ENCODE measurements around the gene RNASEH2B.

Gene RNASEH2B

GRCh38 chr13:50994651-50995050, 85.1 kb downstream of the RNASEH2B start:
- 70 to 74% methylated on average over 9 of the region's 9 CpGs for WGBS, 2 experiments (ENCODE audit: insufficient coverage in 2 of 2)
- Histone ChIP-seq H3K27ac (ENCODE audit: low read depth, low read length, severe bottlenecking) (no peak overlapping the region), H3K4me1 (ENCODE audit: control insufficient read depth, insufficient read depth, low read length, poor library complexity, severe bottlenecking) (peaks cover 3% of the 10 kb centered on the region), H3K4me3 (ENCODE audit: extremely low read depth, insufficient read depth, low read length, poor library complexity, severe bottlenecking) (no peak overlapping the region), H3K9me3 (ENCODE audit: control insufficient read depth, low read length) (no peaks in the 10 kb centered on the region), H3K36me3 (ENCODE audit: control insufficient read depth, insufficient read depth, low read length) (no peaks in the 10 kb centered on the region)

- WGBS, 2 experiments (ENCODE audit: insufficient coverage in 2 of 2), result 82 to 83% methylated on average over 1 of the region's 4 CpGs
- no peak overlapping the region for H3K27ac ChIP-seq (ENCODE audit: low read depth, low read length, severe bottlenecking)
- no peaks in the 10 kb centered on the region for H3K9me3 ChIP-seq (ENCODE audit: control insufficient read depth, low read length)
- H3K36me3 ChIP-seq (ENCODE audit: control insufficient read depth, insufficient read depth, low read length), result no peaks in the 10 kb centered on the region
- H3K4me3 ChIP-seq (ENCODE audit: extremely low read depth, insufficient read depth, low read length, poor library complexity, severe bottlenecking), result no peak overlapping the region
- H3K4me1 ChIP-seq (ENCODE audit: control insufficient read depth, insufficient read depth, low read length, poor library complexity, severe bottlenecking), result peaks cover 3% of the 10 kb centered on the region
Observed at GRCh38 chr13:50995854-50996253, 86.3 kb downstream of the RNASEH2B start.

- Histone ChIP-seq H3K36me3 (ENCODE audit: control insufficient read depth, insufficient read depth, low read length) (no peaks in the 10 kb centered on the region), H3K4me3 (ENCODE audit: extremely low read depth, insufficient read depth, low read length, poor library complexity, severe bottlenecking) (no peak overlapping the region), H3K4me1 (ENCODE audit: control insufficient read depth, insufficient read depth, low read length, poor library complexity, severe bottlenecking) (peaks cover 3% of the 10 kb centered on the region), H3K27ac (ENCODE audit: low read depth, low read length, severe bottlenecking) (no peak overlapping the region), H3K9me3 (ENCODE audit: control insufficient read depth, low read length) (no peaks in the 10 kb centered on the region)
- WGBS, 2 experiments (ENCODE audit: insufficient coverage in 2 of 2), result 89 to 93% methylated on average over 2 of the region's 3 CpGs
Observed at GRCh38 chr13:50998326-50998725, 88.7 kb downstream of the RNASEH2B start.

- Histone ChIP-seq H3K27ac (ENCODE audit: low read depth, low read length, severe bottlenecking) (no peak overlapping the region), H3K36me3 (ENCODE audit: control insufficient read depth, insufficient read depth, low read length) (no peaks in the 10 kb centered on the region), H3K4me3 (ENCODE audit: extremely low read depth, insufficient read depth, low read length, poor library complexity, severe bottlenecking) (no peak overlapping the region), H3K9me3 (ENCODE audit: control insufficient read depth, low read length) (no peaks in the 10 kb centered on the region), H3K4me1 (ENCODE audit: control insufficient read depth, insufficient read depth, low read length, poor library complexity, severe bottlenecking) (peaks cover 3% of the 10 kb centered on the region)
- 89 to 95% methylated on average over 6 to 7 of the region's 7 CpGs for whole genome bisulfite sequencing, 2 experiments (ENCODE audit: insufficient coverage in 2 of 2)
Observed at GRCh38 chr13:50999641-51000040, 90.0 kb downstream of the RNASEH2B start.

DNA sequence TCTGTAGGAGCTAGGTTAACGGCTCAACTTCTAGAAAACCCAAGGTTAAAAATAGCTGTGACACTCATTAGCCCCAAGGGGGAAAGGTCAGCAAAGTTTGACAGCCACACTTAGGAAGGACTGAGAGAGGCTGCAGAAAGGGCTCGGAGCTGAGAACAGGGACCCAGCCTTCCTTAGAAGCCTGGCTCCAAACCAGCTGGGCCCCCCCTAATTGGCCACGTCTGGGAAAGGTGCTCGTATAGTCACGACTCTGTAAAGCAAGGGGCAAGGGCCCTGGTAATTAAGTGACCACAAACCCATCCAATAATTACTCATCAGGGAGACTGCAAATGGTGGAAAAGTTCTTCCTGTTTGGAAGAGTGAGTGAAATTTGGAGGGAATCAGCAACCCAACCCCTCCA, 90.5 kb downstream of the RNASEH2B start:
- H3K4me1 ChIP-seq (ENCODE audit: control insufficient read depth, insufficient read depth, low read length, poor library complexity, severe bottlenecking), result peaks cover 5% of the 10 kb centered on the region
- no peak overlapping the region for H3K4me3 ChIP-seq (ENCODE audit: extremely low read depth, insufficient read depth, low read length, poor library complexity, severe bottlenecking)
- H3K9me3 ChIP-seq (ENCODE audit: control insufficient read depth, low read length), result no peaks in the 10 kb centered on the region
- WGBS, 2 experiments (ENCODE audit: insufficient coverage in 2 of 2), result 66 to 68% methylated on average over 3 to 4 of the region's 5 CpGs
- no peaks in the 10 kb centered on the region for H3K36me3 ChIP-seq (ENCODE audit: control insufficient read depth, insufficient read depth, low read length)
- no peak overlapping the region for H3K27ac ChIP-seq (ENCODE audit: low read depth, low read length, severe bottlenecking)

DNA sequence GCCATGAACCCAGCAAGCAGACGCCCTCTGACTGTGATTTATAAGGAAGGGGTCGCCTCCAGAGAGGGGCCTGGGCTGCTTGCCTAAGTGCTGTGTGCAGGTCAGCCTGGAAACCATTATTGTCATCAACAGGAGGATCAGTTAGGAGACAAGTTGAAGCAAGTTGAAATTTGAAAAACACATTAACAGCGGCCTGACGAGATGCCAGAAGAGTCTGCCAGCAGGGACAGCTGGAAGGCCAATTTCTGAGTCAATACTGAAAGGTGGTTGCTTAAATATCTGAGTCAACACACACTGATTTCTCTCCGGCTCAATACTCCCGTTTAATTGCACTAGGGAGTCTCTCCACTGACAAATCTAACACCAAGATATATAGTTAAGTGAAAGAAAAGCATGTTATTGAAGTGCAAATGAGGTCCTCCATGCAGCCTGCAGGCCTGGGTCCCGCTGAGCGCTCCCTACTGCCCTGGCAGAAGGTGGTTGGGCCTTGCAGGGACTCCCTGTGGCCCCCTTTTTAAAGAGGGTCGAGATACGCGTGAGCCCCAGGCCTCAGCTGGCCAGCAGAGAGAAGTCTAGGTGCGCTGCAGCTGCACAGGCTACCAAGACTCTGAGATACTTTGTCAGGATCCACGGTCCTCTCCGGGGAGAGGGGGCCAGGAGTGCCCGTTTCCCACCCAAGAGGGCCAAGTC, 91.1 kb downstream of the RNASEH2B start:
- H3K27ac ChIP-seq (ENCODE audit: low read depth, low read length, severe bottlenecking), result no peak overlapping the region
- H3K4me1 ChIP-seq (ENCODE audit: control insufficient read depth, insufficient read depth, low read length, poor library complexity, severe bottlenecking), result peaks cover 3% of the 10 kb centered on the region
- WGBS, 2 experiments (ENCODE audit: insufficient coverage in 2 of 2), result 76 to 77% methylated on average over 12 to 13 of the region's 15 CpGs
- no peaks in the 10 kb centered on the region for H3K36me3 ChIP-seq (ENCODE audit: control insufficient read depth, insufficient read depth, low read length)
- H3K4me3 ChIP-seq (ENCODE audit: extremely low read depth, insufficient read depth, low read length, poor library complexity, severe bottlenecking), result no peak overlapping the region
- no peaks in the 10 kb centered on the region for H3K9me3 ChIP-seq (ENCODE audit: control insufficient read depth, low read length)

DNA sequence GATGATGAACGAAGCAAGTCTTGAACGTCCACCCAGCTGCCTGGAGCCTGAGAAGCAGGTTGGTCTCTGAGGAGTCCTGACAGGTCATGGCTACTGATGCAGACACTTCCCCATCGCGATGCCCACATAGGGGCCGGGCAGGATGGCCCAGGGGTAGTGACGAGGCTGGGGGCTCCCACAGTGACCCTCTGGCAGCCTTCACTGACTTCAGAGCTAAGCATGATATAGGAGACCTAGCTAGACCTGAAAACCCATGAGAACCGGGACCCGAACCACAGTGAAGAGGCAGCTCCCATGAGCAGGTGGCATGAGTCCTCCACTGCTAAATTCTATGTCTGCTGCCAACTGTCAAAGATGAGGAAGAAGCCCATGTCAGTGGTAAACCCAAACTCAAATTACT, 91.7 kb downstream of the RNASEH2B start:
- Histone ChIP-seq H3K36me3 (ENCODE audit: control insufficient read depth, insufficient read depth, low read length) (no peaks in the 10 kb centered on the region), H3K9me3 (ENCODE audit: control insufficient read depth, low read length) (no peaks in the 10 kb centered on the region), H3K4me3 (ENCODE audit: extremely low read depth, insufficient read depth, low read length, poor library complexity, severe bottlenecking) (no peak overlapping the region), H3K4me1 (ENCODE audit: control insufficient read depth, insufficient read depth, low read length, poor library complexity, severe bottlenecking) (peaks cover 3% of the 10 kb centered on the region), H3K27ac (ENCODE audit: low read depth, low read length, severe bottlenecking) (no peak overlapping the region)
- 88 to 94% methylated on average over 8 of the region's 8 CpGs for WGBS, 2 experiments (ENCODE audit: insufficient coverage in 2 of 2)

DNA sequence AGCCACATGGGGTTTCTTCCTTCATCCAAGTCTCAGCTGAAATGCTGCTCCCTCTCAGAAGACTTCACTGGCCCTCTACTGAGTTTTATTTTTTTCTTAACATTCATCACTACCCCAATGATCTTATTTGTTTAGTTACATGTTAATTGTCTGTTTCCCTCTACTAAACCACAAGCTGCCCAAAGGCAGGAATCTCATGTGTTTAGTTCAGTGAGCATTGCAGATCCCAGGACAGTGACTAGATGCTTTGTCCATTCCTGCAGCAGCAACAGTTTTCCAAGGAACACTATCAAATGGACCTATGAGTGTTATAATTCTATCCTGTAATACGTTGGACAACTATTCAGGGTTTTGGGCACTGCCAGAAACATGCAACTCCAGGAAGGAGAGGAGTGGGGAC, 93.1 kb downstream of the RNASEH2B start:
- H3K4me1 ChIP-seq (ENCODE audit: control insufficient read depth, insufficient read depth, low read length, poor library complexity, severe bottlenecking), result peaks cover 3% of the 10 kb centered on the region

DNA sequence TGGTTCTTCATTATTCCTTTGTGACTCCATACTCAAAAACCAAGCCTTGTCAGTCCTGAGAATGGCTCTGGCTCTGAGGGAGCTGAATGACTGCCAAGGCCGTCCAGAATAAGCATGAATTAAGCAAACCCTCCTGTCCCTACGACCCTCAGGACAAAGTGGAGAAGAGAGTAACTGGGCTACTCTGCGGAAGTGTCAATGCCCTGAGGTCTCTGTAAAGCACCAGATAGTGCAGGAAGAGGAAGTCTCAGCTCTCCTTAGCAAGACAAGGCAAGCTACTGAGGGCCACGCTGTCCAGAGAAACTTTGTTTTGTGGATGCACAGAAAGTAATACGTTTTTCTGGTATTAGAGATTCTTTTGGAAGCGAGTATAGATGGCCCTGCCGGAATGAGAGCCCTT, 94.1 kb downstream of the RNASEH2B start:
- Histone ChIP-seq H3K36me3 (ENCODE audit: control insufficient read depth, insufficient read depth, low read length) (no peaks in the 10 kb centered on the region), H3K9me3 (ENCODE audit: control insufficient read depth, low read length) (no peaks in the 10 kb centered on the region), H3K27ac (ENCODE audit: low read depth, low read length, severe bottlenecking) (no peak overlapping the region), H3K4me1 (ENCODE audit: control insufficient read depth, insufficient read depth, low read length, poor library complexity, severe bottlenecking) (peaks cover 3% of the 10 kb centered on the region), H3K4me3 (ENCODE audit: extremely low read depth, insufficient read depth, low read length, poor library complexity, severe bottlenecking) (no peak overlapping the region)
- 92 to 98% methylated on average over 5 of the region's 7 CpGs for WGBS, 2 experiments (ENCODE audit: insufficient coverage in 2 of 2)

More for the DNA sequence above, 93.1 kb downstream of the RNASEH2B start:
- Histone ChIP-seq H3K4me3 (ENCODE audit: extremely low read depth, insufficient read depth, low read length, poor library complexity, severe bottlenecking) (no peak overlapping the region), H3K9me3 (ENCODE audit: control insufficient read depth, low read length) (no peaks in the 10 kb centered on the region), H3K27ac (ENCODE audit: low read depth, low read length, severe bottlenecking) (no peak overlapping the region), H3K36me3 (ENCODE audit: control insufficient read depth, insufficient read depth, low read length) (no peaks in the 10 kb centered on the region)
- 91% methylated on average over 1 of the region's 1 CpG; no CpG with 5 or more reads in 1 of the 2 experiments for WGBS, 2 experiments (ENCODE audit: insufficient coverage in 2 of 2)

DNA sequence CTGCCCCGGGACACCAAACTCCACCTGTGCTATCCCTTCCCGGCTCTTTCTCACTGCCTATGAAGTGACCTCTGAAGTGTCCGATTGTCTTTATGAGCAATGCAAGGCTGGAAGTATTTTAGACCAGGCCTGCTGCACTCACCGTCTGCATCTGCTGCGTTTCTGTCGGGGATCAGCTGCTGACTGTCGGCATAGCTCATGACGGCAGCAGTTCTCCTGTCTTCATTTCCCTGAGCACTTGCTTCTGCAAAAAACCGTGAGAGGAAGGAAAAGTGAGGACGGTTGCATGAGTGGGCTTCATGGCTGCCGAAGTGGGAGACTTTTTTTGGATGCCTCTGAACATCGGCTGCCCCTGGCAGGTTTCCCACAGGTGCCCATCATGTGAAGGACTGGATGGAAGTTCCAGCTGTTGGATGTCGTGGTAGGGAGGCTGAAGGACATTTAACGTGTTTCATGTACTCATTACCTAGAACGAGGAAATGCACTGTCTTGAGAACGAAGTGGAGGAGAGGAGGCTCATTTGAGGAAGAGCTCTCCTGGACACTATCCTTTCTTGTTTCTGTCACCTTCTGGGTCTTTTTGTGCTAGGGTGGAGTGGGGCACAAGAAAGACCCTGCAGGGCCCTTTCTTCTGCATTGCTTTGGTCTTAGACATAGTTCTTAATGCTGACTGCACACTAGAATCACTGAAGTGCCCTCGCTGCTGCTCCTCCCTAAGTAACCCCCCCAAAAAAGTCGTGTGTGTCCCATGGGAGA, 94.7 kb downstream of the RNASEH2B start:
- H3K36me3 ChIP-seq (ENCODE audit: control insufficient read depth, insufficient read depth, low read length), result no peaks in the 10 kb centered on the region
- no peaks in the 10 kb centered on the region for H3K9me3 ChIP-seq (ENCODE audit: control insufficient read depth, low read length)
- peaks cover 3% of the 10 kb centered on the region for H3K4me1 ChIP-seq (ENCODE audit: control insufficient read depth, insufficient read depth, low read length, poor library complexity, severe bottlenecking)
- H3K27ac ChIP-seq (ENCODE audit: low read depth, low read length, severe bottlenecking), result no peak overlapping the region
- 94 to 98% methylated on average over 12 to 16 of the region's 18 CpGs for WGBS, 2 experiments (ENCODE audit: insufficient coverage in 2 of 2)
- no peak overlapping the region for H3K4me3 ChIP-seq (ENCODE audit: extremely low read depth, insufficient read depth, low read length, poor library complexity, severe bottlenecking)

DNA sequence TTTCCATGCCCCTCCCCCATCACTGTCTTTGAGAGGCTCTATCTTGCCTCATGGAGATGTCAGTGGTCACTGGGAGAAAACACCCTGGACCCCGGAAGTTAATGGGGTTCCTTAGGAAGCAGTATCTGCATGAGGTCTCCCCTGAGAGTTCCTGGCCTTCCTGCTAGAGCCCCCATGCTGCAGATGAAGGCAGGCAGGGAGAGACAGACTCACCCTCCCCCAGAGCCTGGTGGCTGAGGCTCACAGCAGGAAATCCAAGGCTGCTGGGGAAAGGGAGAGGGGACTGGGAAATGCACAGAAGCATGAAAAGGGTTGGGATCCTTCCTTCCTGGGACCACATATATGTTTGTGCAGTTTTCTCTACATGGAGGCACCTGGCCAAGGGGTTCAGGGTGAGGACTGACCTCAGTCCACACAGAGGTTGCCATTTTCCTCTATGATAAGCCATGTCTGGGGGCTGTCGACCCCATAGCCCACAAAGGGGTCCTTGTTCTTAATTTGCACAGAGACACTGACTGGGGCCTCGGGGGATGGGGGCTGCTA, 95.4 kb downstream of the RNASEH2B start:
- 69 to 72% methylated on average over 2 to 3 of the region's 3 CpGs for WGBS, 2 experiments (ENCODE audit: insufficient coverage in 2 of 2)
- Histone ChIP-seq H3K9me3 (ENCODE audit: control insufficient read depth, low read length) (no peaks in the 10 kb centered on the region), H3K4me1 (ENCODE audit: control insufficient read depth, insufficient read depth, low read length, poor library complexity, severe bottlenecking) (peaks cover 3% of the 10 kb centered on the region), H3K4me3 (ENCODE audit: extremely low read depth, insufficient read depth, low read length, poor library complexity, severe bottlenecking) (no peak overlapping the region), H3K27ac (ENCODE audit: low read depth, low read length, severe bottlenecking) (no peak overlapping the region), H3K36me3 (ENCODE audit: control insufficient read depth, insufficient read depth, low read length) (no peaks in the 10 kb centered on the region)

Data from mesodermal cell (in vitro differentiated cells).